ENCODE data around the gene TPMT. TPM values are rescaled to one million over a fixed set of nuclear protein-coding genes. Genes with fewer than 3 reads are reported as not detected.

The TPMT gene
- total RNA-seq, 1 experiment from 2014 or later = 14.4 TPM

GRCh38 chr6:18162401-18162800, 7.5 kb upstream of the TPMT start:
- ChIA-PET POLR2A (no interaction called here), CTCF (no interaction called here)
- Mint-ChIP-seq H3K36me3 (peaks cover 40% of the 10 kb centered on the region), H3K4me3 (no peak overlapping the region), H3K4me1 (no peaks in the 10 kb centered on the region), H3K27ac (no peak overlapping the region), H3K9me3 (0 out of 2 replicates have a peak, but pooled peaks cover 3% of the 10 kb centered on the region), H3K27me3 (ENCODE audit: low read depth) (no peaks in the 10 kb centered on the region)
- no peak for DNase-seq (ENCODE audit: low spot score)
- TF ChIP-seq ETV6 (CRISPR knock-in tag; IDR thresholded peaks at IDR 0.05) = no peak
- TF ChIP-seq TEAD4 (CRISPR knock-in tag; IDR thresholded peaks at IDR 0.05) = no peak
- no peak for TF ChIP-seq ESRRA (CRISPR knock-in tag; IDR thresholded peaks at IDR 0.05; ENCODE audit: borderline replicate concordance)
- TF ChIP-seq MLX (CRISPR knock-in tag; IDR thresholded peaks at IDR 0.05) = no peak
- TF ChIP-seq RELA (CRISPR knock-in tag; IDR thresholded peaks at IDR 0.05; ENCODE audit: borderline replicate concordance) = no peak
- no peak for TF ChIP-seq MAX (CRISPR knock-in tag; IDR thresholded peaks at IDR 0.05)
- TF ChIP-seq GTF2I (CRISPR knock-in tag; conservative IDR thresholded peaks at IDR 0.05) = no peak
- no peak for TF ChIP-seq SOX15 (CRISPR knock-in tag; IDR thresholded peaks at IDR 0.05)
- TF ChIP-seq E2F5 (CRISPR knock-in tag; IDR thresholded peaks at IDR 0.05) = no peak
- TF ChIP-seq JUN (CRISPR knock-in tag; IDR thresholded peaks at IDR 0.05) = no peak
- no peak for TF ChIP-seq ZNF317 (CRISPR knock-in tag; IDR thresholded peaks at IDR 0.05; ENCODE audit: borderline replicate concordance, low read depth)
- no peak for TF ChIP-seq PREB (CRISPR knock-in tag; IDR thresholded peaks at IDR 0.05; ENCODE audit: borderline replicate concordance)
- TF ChIP-seq ZNF121 (CRISPR knock-in tag; IDR thresholded peaks at IDR 0.05) = no peak
- TF ChIP-seq NR1H2 (CRISPR knock-in tag; IDR thresholded peaks at IDR 0.05) = no peak
- ATAC-seq = no peak

- no peak for TF ChIP-seq FOXJ3 (CRISPR knock-in tag; IDR thresholded peaks at IDR 0.05; ENCODE audit: borderline replicate concordance)
- TF ChIP-seq IRF1 (CRISPR knock-in tag; IDR thresholded peaks at IDR 0.05) = no peak
- no peak for TF ChIP-seq ZNF121 (CRISPR knock-in tag; IDR thresholded peaks at IDR 0.05)
- no peak for TF ChIP-seq ZNF232 (CRISPR knock-in tag; IDR thresholded peaks at IDR 0.05)
- TF ChIP-seq ZNF317 (CRISPR knock-in tag; IDR thresholded peaks at IDR 0.05; ENCODE audit: borderline replicate concordance, low read depth) = no peak
- TF ChIP-seq ZNF425 (CRISPR knock-in tag; conservative IDR thresholded peaks at IDR 0.05) = no peak
- TF ChIP-seq NFE2L1 (CRISPR knock-in tag; IDR thresholded peaks at IDR 0.05) = no peak
- no peak for TF ChIP-seq ZNF219 (CRISPR knock-in tag; IDR thresholded peaks at IDR 0.05; ENCODE audit: borderline replicate concordance)
- no peak for TF ChIP-seq ESRRA (CRISPR knock-in tag; IDR thresholded peaks at IDR 0.05; ENCODE audit: borderline replicate concordance)
- ChIA-PET POLR2A (no interaction called here), CTCF (no interaction called here)
- H3K27ac Mint-ChIP-seq = no peak overlapping the region
- no peak for DNase-seq (ENCODE audit: low spot score)
- peaks cover under 1% of the 10 kb centered on the region; the same call in 1 of the 2 replicates for H3K4me1 Mint-ChIP-seq
- H3K9me3 Mint-ChIP-seq = 0 out of 2 replicates have a peak, but pooled peaks cover 3% of the 10 kb centered on the region
- H3K27me3 Mint-ChIP-seq (ENCODE audit: low read depth) = no peaks in the 10 kb centered on the region
- peaks cover 37% of the 10 kb centered on the region for H3K36me3 Mint-ChIP-seq
- ATAC-seq = no peak
- no peak overlapping the region for H3K4me3 Mint-ChIP-seq
Observed at GRCh38 chr6:18161431-18161830, 6.6 kb upstream of the TPMT start.

Measured in WTC11 (cell line).